Gastrocnemius medialis (tissue), 4 donors: ENCODE data around the gene WNT3A. TPM values are rescaled to one million over a fixed set of nuclear protein-coding genes. Genes with fewer than 3 reads are reported as not detected.

Source experiments
- ATAC-seq, 2 donors: fragments of 150-250 bp; one replicate each; pipeline ENCODE4 v1.9.1; 2016
- DNase-seq, 2 donors: peaks; one replicate each; pipeline ENCODE4 v3.0.0-alpha.2; 2019
- H3K27ac ChIP-seq, 4 donors: fragments of 200-600 bp; sonication (generic); 1 replicate in 1 of 4; 2 replicates in 3 of 4; pipeline ENCODE4 v1.5.1; 2016 to 2018; ENCODE audit warnings: mild to moderate bottlenecking in 2 of 4, moderate library complexity in 1 of 4
- H3K27me3 ChIP-seq, 3 donors: fragments of 200-600 bp; sonication (generic) in 2 of 3; 1 replicate in 1 of 3; 2 replicates in 2 of 3; pipeline versions ENCODE4 v1.5.1 to v1.6.0; 2016 to 2019; ENCODE audit warnings: mild to moderate bottlenecking in 1 of 3, moderate library complexity in 1 of 3
- H3K36me3 ChIP-seq, 2 donors: fragments of 200-600 bp; sonication (generic) in 1 of 2; one replicate each; pipeline ENCODE4 v1.5.1; 2017 to 2018
- H3K4me1 ChIP-seq, 2 donors: fragments of 200-600 bp; sonication (generic) in 1 of 2; one replicate each; pipeline ENCODE4 v1.5.1; 2016 to 2017; ENCODE audit warnings: mild to moderate bottlenecking in 2 of 2
- H3K4me3 ChIP-seq, 4 donors: fragments of 200-600 bp; sonication (generic) in 3 of 4; 1 replicate in 1 of 4; 2 replicates in 3 of 4; pipeline ENCODE4 v1.5.1; 2016 to 2019; ENCODE audit warnings: mild to moderate bottlenecking in 2 of 4
- H3K9me3 ChIP-seq, 3 donors: fragments of 200-600 bp; sonication (generic) in 2 of 3; 1 replicate in 1 of 3; 2 replicates in 2 of 3; pipeline ENCODE4 v1.5.1; 2016 to 2019
- CTCF ChIP-seq, 5 experiments: fragments of 450-650 bp in 3 of 5; fragments of 200-600 bp in 2 of 5; sonication (generic) in 2 of 5; IDR thresholded peaks in 4 of 5; conservative IDR thresholded peaks in 1 of 5; 1 replicate in 4 of 5; 2 replicates in 1 of 5; pipeline ENCODE4 v1.5.1; 2016 to 2019; ENCODE audit warnings: antibody characterized with exemption in 5 of 5, mild to moderate bottlenecking in 3 of 5, moderate library complexity in 3 of 5
- POLR2A ChIP-seq, 2 donors: fragments of 450-650 bp; IDR thresholded peaks; one replicate each; pipeline ENCODE4 v1.6.1; 2017; ENCODE audit warnings: antibody characterized with exemption in 2 of 2, mild to moderate bottlenecking in 2 of 2, moderate library complexity in 2 of 2
- in situ Hi-C, 4 donors: fragments of 200-750 bp; cut with MboI; loops; one replicate each; pipeline versions ENCODE4 v1.15.0 to v1.8.0; 2017; ENCODE audit warnings: low sequenced_read_pairs in 4 of 4
- intact Hi-C: fragments of 100-400 bp; cut with DNase I; formaldehyde crosslinking; loops from one replicate; pipeline ENCODE4 v1.15.1; 2023; ENCODE audit warnings: low total_unique reads
- total RNA-seq, 4 donors: library from RNA; depleted of rRNA; stranded (reverse); fragments of >200 nt; gene quantifications; one replicate each; pipeline versions ENCODE4 v1.1.0 to v1.2.3, GENCODE V29; 2016

Gene WNT3A
- total RNA-seq, 4 donors from 2014 or later = not detected

GRCh38 chr1:228050571-228051231 lies 43.9 kb downstream of the WNT3A start:
- no peak overlapping the region for H3K4me3 ChIP-seq
- DNase-seq (no peak), ATAC-seq (no peak)
- H3K27me3 ChIP-seq = peaks cover 6 to 14% (median 8%) of the 10 kb centered on the region in 3 donors
- H3K9me3 ChIP-seq = no peaks in the 10 kb centered on the region
- in situ Hi-C loops = no loop called here
- TF ChIP-seq POLR2A (IDR thresholded peaks at IDR 0.05) (no peak), CTCF (IDR thresholded peaks at IDR 0.05 in 4 of 5, conservative IDR thresholded peaks at IDR 0.05 in 1 of 5) (no peak)
- intact Hi-C loops = no loop called here
- H3K27ac ChIP-seq = no peak overlapping the region
- no peaks in the 10 kb centered on the region for H3K4me1 ChIP-seq
- no peaks in the 10 kb centered on the region for H3K36me3 ChIP-seq

GRCh38 chr1:228058172-228058948 lies 51.6 kb downstream of the WNT3A start:
- no peaks in the 10 kb centered on the region for H3K9me3 ChIP-seq
- H3K36me3 ChIP-seq = no peaks in the 10 kb centered on the region
- no peak for DNase-seq
- in situ Hi-C loops (no loop called here), intact Hi-C loops (no loop called here)
- TF ChIP-seq CTCF (IDR thresholded peaks at IDR 0.05 in 4 of 5, conservative IDR thresholded peaks at IDR 0.05 in 1 of 5) (no peak), POLR2A (IDR thresholded peaks at IDR 0.05) (no peak)
- H3K4me3 ChIP-seq = no peak overlapping the region
- H3K27me3 ChIP-seq = peaks cover 43 to 79% (median 60%) of the 10 kb centered on the region in 3 donors
- peaks cover 0 to 5% of the 10 kb centered on the region in 2 donors for H3K4me1 ChIP-seq
- no peak for ATAC-seq
- H3K27ac ChIP-seq = no peak overlapping the region

- peaks cover 47 to 77% (median 60%) of the 10 kb centered on the region in 3 donors for H3K27me3 ChIP-seq
- no peaks in the 10 kb centered on the region for H3K36me3 ChIP-seq
- no peak overlapping the region for H3K27ac ChIP-seq
- intact Hi-C loops = no loop called here
- H3K9me3 ChIP-seq = no peaks in the 10 kb centered on the region
- peaks cover 0 to 5% of the 10 kb centered on the region in 2 donors for H3K4me1 ChIP-seq
- no peak for DNase-seq
- TF ChIP-seq POLR2A (IDR thresholded peaks at IDR 0.05) (no peak), CTCF (IDR thresholded peaks at IDR 0.05 in 4 of 5, conservative IDR thresholded peaks at IDR 0.05 in 1 of 5) (no peak)
- H3K4me3 ChIP-seq = no peak overlapping the region
- in situ Hi-C loops = no loop called here
- ATAC-seq = no peak
Measured at GRCh38 chr1:228058949-228059633, 52.3 kb downstream of the WNT3A start.

GRCh38 chr1:228059634-228060457 lies 53.0 kb downstream of the WNT3A start:
- Histone ChIP-seq H3K4me1 (peaks cover 0 to 5% of the 10 kb centered on the region in 2 donors), H3K27ac (no peak overlapping the region), H3K9me3 (no peaks in the 10 kb centered on the region), H3K27me3 (peaks cover 53 to 77% (median 67%) of the 10 kb centered on the region in 3 donors), H3K4me3 (peak overlapping the region in 3 of 4 donors; percentile 8 to 13 (median 13)), H3K36me3 (no peaks in the 10 kb centered on the region)
- in situ Hi-C loops (no loop called here), intact Hi-C loops (no loop called here)
- ATAC-seq (no peak), DNase-seq (no peak)
- TF ChIP-seq CTCF (IDR thresholded peaks at IDR 0.05 in 4 of 5, conservative IDR thresholded peaks at IDR 0.05 in 1 of 5) (no peak), POLR2A (IDR thresholded peaks at IDR 0.05) (no peak)
